Mucosa of descending colon (tissue), 3 donors: Measurements from ENCODE around the gene CFAP69. TPM values are rescaled to one million over a fixed set of nuclear protein-coding genes. Genes with fewer than 3 reads are reported as not detected.

Source experiments
- ATAC-seq: fragments of 200-7000 bp; cut with Tn5 transposase; one replicate; pipeline ENCODE4 v1.9.1; 2020; ENCODE audit warnings: mild to moderate bottlenecking, moderate library complexity
- DNase-seq, 3 donors: peaks; one replicate each; pipeline ENCODE4 v3.0.0-alpha.2; 2020
- H3K36me3 ChIP-seq: fragments of 200-600 bp; one replicate; pipeline ENCODE4 v1.8.0; 2021; ENCODE audit warnings: low read depth, mild to moderate bottlenecking
- H3K4me1 ChIP-seq: fragments of 200-600 bp; one replicate; pipeline ENCODE4 v1.8.0; 2021; ENCODE audit warnings: low read depth, mild to moderate bottlenecking
- H3K4me3 ChIP-seq: fragments of 200-600 bp; one replicate; pipeline ENCODE4 v1.8.0; 2021; ENCODE audit warnings: mild to moderate bottlenecking
- H3K9me3 ChIP-seq: fragments of 200-600 bp; one replicate; pipeline ENCODE4 v1.8.0; 2021; ENCODE audit warnings: mild to moderate bottlenecking
- intact Hi-C, 2 donors: fragments of 100-400 bp; cut with DNase I in 1 of 2; cut with micrococcal nuclease in 1 of 2; formaldehyde crosslinking; loops; one replicate each; pipeline versions ENCODE4 v1.11.0 to v1.11.1; 2022; cut with DNase I, micrococcal nuclease
- total RNA-seq, 3 donors: library from RNA; stranded (reverse); fragmentation: NEBNext Ultra II Directional in 2 of 3; extraction: Animal tissue kit (Norgen Biotek cat#: 25700) in 2 of 3; gene quantifications; one replicate each; pipeline versions ENCODE4 v1.2.1 to v1.2.4, GENCODE V29; 2021 to 2023
- TF ChIP-seq, protein P1 (sequence below): fragments of 200-600 bp; IDR thresholded peaks from one replicate; pipeline ENCODE4 v1.8.0; 2022; ENCODE audit warnings: antibody characterized with exemption, mild to moderate bottlenecking
- donor health status: DM: no; HTN: no; CAD: no; lungs with moderate emphysema.
- donor health status: DM: no; HTN: no; CAD: no.
- donor health status: DM: no; HTN: yes; CAD: no.

The CFAP69 gene
- total RNA-seq, 3 donors from 2014 or later, result 4.2 to 7.2 (median 4.5) TPM

- H3K4me1 ChIP-seq, result no peaks in the 10 kb centered on the region
- no peaks in the 10 kb centered on the region for H3K36me3 ChIP-seq
- TF ChIP-seq, protein P1, sequence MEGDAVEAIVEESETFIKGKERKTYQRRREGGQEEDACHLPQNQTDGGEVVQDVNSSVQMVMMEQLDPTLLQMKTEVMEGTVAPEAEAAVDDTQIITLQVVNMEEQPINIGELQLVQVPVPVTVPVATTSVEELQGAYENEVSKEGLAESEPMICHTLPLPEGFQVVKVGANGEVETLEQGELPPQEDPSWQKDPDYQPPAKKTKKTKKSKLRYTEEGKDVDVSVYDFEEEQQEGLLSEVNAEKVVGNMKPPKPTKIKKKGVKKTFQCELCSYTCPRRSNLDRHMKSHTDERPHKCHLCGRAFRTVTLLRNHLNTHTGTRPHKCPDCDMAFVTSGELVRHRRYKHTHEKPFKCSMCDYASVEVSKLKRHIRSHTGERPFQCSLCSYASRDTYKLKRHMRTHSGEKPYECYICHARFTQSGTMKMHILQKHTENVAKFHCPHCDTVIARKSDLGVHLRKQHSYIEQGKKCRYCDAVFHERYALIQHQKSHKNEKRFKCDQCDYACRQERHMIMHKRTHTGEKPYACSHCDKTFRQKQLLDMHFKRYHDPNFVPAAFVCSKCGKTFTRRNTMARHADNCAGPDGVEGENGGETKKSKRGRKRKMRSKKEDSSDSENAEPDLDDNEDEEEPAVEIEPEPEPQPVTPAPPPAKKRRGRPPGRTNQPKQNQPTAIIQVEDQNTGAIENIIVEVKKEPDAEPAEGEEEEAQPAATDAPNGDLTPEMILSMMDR, result no peak
- no peak for DNase-seq
- no peak overlapping the region for H3K4me3 ChIP-seq
- H3K9me3 ChIP-seq, result no peaks in the 10 kb centered on the region
- intact Hi-C loops, result loop anchor here (10.0 kb wide), 2 partner anchors 98 to 108 kb away; partner anchors contain the start of gene STEAP1 (in 1 of the 2)
- ATAC-seq, result peak; percentile 73
These were observed 17.5 kb downstream of the CFAP69 start for GRCh38 chr7:90262438-90262837.

DNA sequence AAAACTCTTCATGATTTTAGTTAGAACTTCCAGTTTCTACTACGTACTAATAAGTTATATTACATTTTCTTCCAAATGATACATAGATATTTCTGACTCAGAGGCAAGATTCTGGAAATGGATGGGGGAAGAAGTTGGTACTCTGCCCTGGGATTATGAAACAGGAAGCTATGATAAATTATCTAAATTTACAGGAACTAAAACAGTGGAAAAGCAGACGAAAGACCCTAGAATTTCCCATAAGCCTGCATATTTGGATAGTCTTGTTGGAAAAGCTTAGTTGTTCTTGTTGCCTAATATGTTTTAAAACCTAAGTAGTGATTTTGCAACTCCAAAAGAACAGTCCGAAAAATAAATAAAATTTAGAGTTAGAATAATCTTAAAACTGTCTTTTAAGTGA is 21.8 kb downstream of the CFAP69 start:
- intact Hi-C loops, result loop anchor here (10.0 kb wide), 2 partner anchors 102 to 112 kb away; partner anchors contain the start of gene STEAP1 (in 1 of the 2)
- TF ChIP-seq, protein P1, result no peak
- ATAC-seq (no peak), DNase-seq (no peak)
- Histone ChIP-seq H3K9me3 (no peaks in the 10 kb centered on the region), H3K4me1 (no peaks in the 10 kb centered on the region), H3K36me3 (no peaks in the 10 kb centered on the region), H3K4me3 (no peak overlapping the region)

DNA sequence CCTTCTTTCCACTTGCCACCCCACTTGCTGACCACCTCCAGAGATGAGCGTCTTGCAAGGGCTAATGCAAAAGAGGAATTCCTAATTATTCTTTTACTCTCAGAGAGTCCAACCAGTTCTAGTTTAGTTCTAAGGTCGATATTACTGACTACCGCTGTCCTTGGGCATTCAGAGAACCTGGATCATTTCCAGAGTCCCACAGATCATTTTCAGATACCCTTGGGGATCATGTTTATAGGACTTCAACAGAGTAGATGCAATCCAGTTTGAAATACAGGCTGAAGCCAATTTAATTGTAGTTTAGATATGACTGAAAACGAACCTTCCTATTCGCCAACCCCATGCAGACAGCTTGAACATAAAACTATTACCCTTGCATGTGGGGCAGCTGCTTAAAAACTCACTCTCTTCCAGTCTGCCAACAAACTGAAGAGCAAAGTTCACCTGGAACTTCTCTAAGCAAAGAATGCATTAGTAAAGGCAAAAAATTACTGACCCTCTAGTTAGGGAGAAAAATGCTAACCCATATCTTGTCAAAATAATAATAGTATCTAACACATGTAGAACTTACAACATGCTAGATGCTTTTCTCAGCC is 22.4 kb downstream of the CFAP69 start:
- intact Hi-C loops, result loop anchor here (10.0 kb wide), 2 partner anchors 103 to 113 kb away; partner anchors contain the start of gene STEAP1 (in 1 of the 2)
- Histone ChIP-seq H3K4me3 (no peak overlapping the region), H3K4me1 (no peaks in the 10 kb centered on the region), H3K9me3 (no peaks in the 10 kb centered on the region), H3K36me3 (no peaks in the 10 kb centered on the region)
- ATAC-seq (no peak), DNase-seq (no peak)
- TF ChIP-seq, protein P1, result no peak

GRCh38 chr7:90269163-90269562 is 24.2 kb downstream of the CFAP69 start:
- ATAC-seq, result no peak
- intact Hi-C loops, result loop anchor here (10.0 kb wide), 2 partner anchors 104 to 114 kb away; partner anchors contain the start of gene STEAP1 (in 1 of the 2)
- H3K36me3 ChIP-seq, result no peaks in the 10 kb centered on the region
- TF ChIP-seq, protein P1, result no peak
- H3K9me3 ChIP-seq, result no peaks in the 10 kb centered on the region
- no peak for DNase-seq
- no peaks in the 10 kb centered on the region for H3K4me1 ChIP-seq
- H3K4me3 ChIP-seq, result no peak overlapping the region

- intact Hi-C loops, result no loop called here
- ATAC-seq, result no peak
- H3K4me3 ChIP-seq, result no peak overlapping the region
These were observed 25.6 kb downstream of the CFAP69 start for GRCh38 chr7:90270431-90271178.

More at GRCh38 chr7:90270431-90271178, 25.6 kb downstream of the CFAP69 start:
- TF ChIP-seq, protein P1, result no peak
- no peaks in the 10 kb centered on the region for H3K9me3 ChIP-seq
- no peaks in the 10 kb centered on the region for H3K36me3 ChIP-seq
- no peak for DNase-seq
- no peaks in the 10 kb centered on the region for H3K4me1 ChIP-seq
